ENCODE results near the gene GDPD5.

The GDPD5 gene

GRCh38 chr11:75487365-75487764, 38.4 kb downstream of the GDPD5 start:
- DNase-seq = no peak

GRCh38 chr11:75485742-75486141, 40.0 kb downstream of the GDPD5 start:
- DNase-seq = no peak

GRCh38 chr11:75482931-75483469, 42.7 kb downstream of the GDPD5 start:
- DNase-seq = no peak

DNA sequence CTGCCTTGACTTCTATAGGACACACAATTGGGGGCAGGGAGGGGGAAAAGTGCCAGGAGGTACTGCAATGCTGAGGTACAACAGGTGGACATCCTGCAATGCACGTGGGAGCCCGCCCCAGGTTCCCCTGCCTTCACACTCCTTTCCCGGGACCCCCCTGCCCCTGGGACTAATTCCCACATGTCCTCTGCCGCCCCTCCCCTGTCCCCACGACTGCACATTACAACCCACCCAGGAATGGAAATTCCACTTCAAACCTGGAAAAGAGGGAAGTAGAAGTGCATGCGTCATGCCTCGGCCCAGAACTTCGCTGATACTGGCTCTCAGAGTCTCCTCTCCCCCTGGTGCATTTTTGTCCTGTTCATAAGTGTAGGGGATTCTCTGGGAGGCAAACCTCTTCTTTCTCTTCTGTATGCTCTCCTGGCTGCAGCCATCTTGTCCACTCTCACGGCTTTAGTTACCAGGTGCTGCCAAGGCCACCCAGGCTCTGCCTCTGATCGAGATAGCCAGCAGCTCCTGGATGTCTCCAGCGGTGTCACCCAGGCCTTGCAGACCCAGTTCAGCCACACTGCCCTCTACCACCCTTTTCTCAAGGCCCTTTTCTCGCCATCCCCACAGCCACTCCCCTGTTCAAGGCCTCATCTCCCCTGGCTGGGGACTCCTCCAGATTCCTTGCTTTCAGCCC, 43.7 kb downstream of the GDPD5 start:
- no peak for DNase-seq

GRCh38 chr11:75481223-75481921, 44.4 kb downstream of the GDPD5 start:
- DNase-seq = no peak

DNA sequence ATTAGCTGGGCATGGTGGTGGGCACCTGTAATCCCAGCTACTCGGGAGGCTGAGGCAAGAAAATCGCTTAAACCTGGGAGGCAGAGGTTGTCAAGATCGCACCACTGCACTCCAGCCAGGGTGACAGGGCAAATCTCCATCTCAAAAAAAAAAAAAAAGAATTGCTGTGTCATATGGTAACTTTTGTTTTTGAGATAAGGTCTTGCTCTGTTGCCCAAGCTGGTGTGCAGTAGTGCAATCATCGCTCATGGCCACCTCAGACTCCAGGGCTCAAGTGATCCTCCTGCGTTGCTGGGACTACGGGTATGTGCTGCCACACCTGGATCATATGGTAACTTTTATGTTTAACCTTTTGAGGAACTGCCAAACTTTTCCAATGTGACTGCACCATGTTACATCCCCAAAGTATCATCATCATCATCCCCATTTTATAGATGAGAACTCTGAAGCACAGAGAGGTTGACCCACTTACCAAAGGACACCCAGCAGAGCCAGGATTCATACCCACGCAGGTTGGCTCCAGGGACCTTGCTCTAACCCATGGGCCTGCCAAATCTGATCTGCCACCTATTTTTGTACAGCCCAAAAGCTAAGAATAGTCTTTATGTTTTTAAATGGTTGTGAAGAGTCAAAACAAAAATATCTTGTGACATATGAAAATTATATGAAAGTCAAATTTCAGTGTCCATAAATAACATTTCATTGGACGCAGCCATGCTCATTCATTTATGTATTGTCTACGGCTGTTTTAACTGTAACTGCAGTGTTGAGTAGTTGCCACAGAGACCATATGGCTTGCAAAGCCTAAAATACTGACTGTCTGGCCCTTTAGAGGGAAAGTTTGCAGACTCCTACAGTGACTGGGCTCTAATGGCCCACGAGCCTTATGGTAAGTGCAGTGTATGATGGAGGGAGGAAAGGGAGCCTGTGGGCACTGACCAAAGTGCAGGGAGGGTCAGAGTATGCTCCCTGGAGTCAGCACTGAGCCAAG, 45.3 kb downstream of the GDPD5 start:
- no peak for DNase-seq

GRCh38 chr11:75479597-75480145, 46.1 kb downstream of the GDPD5 start:
- DNase-seq = no peak

GRCh38 chr11:75478783-75479596, 46.8 kb downstream of the GDPD5 start:
- no peak for DNase-seq

- no peak for DNase-seq
Measured at GRCh38 chr11:75477614-75477935, 48.2 kb downstream of the GDPD5 start.

- DNase-seq = no peak
Measured at GRCh38 chr11:75476739-75477613, 48.8 kb downstream of the GDPD5 start.

- peak; percentile 31 for DNase-seq
Measured at GRCh38 chr11:75475767-75476650, 49.7 kb downstream of the GDPD5 start.

DNA sequence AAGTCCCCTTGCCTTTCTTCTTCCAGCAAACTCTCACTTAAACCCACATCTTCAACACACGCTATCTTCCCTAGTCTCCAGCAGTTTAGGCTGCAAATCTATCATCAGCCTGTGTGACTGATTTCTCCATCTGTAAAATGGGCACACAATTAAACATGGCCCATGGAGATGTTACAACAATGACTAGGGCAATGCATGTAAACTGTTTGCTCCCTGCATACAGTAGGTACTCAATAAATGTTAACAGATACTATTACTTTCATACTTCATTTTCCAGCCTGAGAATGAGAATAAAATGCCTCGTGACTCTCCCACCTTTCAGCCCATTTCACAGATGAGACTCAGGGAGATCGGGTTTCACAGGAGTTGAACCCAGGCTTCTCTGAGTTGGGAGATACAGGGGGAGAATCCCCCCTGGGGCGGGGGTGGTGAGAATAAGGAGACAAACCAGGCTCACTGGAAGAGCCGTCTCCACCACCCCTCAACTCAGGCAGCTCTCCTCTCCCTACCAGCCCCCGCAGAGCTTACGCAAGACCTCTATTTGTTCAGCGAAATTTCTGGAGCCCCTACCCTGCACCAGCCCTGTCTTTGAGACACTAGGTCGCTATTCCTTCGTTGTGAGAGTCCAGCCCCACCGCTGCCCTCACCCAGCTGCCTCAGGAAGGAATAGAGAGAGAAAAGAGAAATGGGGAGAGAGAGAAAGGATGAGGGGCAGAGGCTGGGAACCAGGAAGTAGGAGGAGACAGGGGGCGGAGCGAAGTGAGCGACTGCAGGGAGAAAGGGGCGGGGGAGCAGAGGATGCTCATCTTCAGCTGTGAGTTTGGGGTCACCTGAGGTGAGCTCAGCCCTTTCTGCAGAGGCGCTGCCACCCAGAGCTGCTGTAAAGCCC, 50.6 kb downstream of the GDPD5 start:
- peak; percentile 62 for DNase-seq

- DNase-seq = no peak
Measured at GRCh38 chr11:75474240-75474639, 51.5 kb downstream of the GDPD5 start.

GRCh38 chr11:75473684-75474083, 52.1 kb downstream of the GDPD5 start:
- DNase-seq = no peak

GRCh38 chr11:75472081-75472732, 53.5 kb downstream of the GDPD5 start:
- no peak for DNase-seq

- DNase-seq = no peak
Measured at GRCh38 chr11:75471176-75471973, 54.4 kb downstream of the GDPD5 start.

DNA sequence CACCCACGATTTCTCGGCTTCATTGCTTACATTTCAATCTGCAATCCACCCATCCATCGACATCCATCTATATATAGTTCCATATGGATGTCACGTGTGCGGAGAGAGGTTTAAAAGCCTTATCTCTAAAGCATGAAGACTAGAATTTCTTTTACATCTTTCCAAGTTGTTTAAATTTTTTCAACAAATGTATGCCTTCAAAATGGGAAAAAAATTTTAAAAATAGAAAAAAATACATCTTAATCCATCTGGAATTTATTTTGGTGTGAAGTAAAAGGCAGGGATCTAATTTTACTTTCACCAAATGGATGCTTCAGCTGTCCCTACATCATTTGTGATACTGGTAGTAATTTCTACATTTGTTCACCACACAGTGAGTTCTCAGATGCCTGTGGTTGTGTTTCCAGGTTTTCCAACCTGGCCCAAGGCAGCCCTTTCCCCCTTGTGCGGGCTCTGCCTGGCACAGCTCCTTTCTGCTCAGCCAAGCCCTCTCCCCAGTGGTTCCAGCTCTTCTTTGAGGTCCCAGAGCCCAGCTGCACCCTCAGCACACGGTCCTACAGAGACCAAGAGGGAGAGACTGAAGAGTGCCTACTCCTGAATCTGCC, 55.2 kb downstream of the GDPD5 start:
- DNase-seq = no peak
